ENCODE data around the gene MCF2L2. TPM values are rescaled to one million over a fixed set of nuclear protein-coding genes. Genes with fewer than 3 reads are reported as not detected.

MCF2L2 gene
- total RNA-seq, 1 donor from 2014 or later, result 0.62 TPM

DNA sequence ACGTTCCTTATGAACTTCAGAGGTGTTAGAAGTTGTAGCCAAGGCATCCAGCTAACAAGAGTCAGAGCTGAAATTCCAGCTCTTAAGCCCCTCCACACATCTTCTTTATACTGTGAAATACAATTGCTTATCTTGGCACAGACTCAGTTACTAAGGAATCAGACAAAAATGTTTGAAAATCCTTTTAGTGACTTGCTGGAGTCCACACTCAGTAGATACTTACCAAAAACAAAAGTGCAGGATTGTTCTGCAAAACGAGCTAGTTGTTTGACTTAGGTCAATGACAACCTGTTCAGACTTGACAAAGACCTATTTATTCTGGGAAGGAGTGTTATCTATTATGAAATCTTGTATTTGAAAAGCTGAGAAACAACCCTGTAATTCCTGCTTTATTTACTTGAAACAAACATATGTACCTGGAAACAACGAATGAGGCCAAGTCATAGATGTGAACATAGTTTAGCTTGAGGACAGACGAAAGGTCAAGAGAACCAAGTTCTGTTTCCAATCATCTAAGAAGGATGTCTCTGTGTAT, 136.9 kb downstream of the MCF2L2 start:
- no peaks in the 10 kb centered on the region for H3K36me3 ChIP-seq
- DNase-seq, result no peak
- no peaks in the 10 kb centered on the region for H3K27me3 ChIP-seq (ENCODE audit: low read depth)
- no peak overlapping the region for H3K4me3 ChIP-seq
- H3K9me3 ChIP-seq, result no peaks in the 10 kb centered on the region
- H3K4me1 ChIP-seq, result peaks cover 19% of the 10 kb centered on the region
- H3K27ac ChIP-seq, result no peak overlapping the region
- ATAC-seq, result peak; percentile 28 to 57
- intact Hi-C loops (cut with DNase I), result no loop called here
- TF ChIP-seq, protein P1, sequence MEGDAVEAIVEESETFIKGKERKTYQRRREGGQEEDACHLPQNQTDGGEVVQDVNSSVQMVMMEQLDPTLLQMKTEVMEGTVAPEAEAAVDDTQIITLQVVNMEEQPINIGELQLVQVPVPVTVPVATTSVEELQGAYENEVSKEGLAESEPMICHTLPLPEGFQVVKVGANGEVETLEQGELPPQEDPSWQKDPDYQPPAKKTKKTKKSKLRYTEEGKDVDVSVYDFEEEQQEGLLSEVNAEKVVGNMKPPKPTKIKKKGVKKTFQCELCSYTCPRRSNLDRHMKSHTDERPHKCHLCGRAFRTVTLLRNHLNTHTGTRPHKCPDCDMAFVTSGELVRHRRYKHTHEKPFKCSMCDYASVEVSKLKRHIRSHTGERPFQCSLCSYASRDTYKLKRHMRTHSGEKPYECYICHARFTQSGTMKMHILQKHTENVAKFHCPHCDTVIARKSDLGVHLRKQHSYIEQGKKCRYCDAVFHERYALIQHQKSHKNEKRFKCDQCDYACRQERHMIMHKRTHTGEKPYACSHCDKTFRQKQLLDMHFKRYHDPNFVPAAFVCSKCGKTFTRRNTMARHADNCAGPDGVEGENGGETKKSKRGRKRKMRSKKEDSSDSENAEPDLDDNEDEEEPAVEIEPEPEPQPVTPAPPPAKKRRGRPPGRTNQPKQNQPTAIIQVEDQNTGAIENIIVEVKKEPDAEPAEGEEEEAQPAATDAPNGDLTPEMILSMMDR (IDR thresholded peaks at IDR 0.05), result no peak

DNA sequence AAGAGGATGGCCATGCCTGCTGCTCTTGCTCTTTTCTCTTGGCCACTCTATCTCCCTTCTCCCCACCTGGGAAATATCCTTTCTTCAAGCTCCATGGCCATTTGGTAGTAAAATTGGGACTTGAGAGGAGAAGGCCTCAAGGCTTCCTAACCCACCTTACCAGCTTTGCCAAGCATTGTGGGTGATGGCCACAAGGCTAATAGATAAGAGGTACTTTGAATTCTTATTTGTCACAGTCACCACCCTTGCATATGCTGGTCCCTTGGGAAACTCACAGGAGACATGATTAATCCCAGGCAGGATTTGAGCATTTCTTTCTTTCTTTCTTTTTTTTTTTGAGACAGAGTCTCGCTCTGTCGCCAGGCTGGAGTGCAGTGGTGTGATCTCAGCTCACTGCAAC, 138.2 kb downstream of the MCF2L2 start:
- ATAC-seq, result no peak
- TF ChIP-seq, protein P1 (IDR thresholded peaks at IDR 0.05), result no peak
- Histone ChIP-seq H3K9me3 (no peaks in the 10 kb centered on the region), H3K4me1 (peaks cover 17% of the 10 kb centered on the region), H3K4me3 (no peak overlapping the region), H3K27ac (no peak overlapping the region), H3K27me3 (ENCODE audit: low read depth) (no peaks in the 10 kb centered on the region), H3K36me3 (no peaks in the 10 kb centered on the region)
- no peak for DNase-seq
- intact Hi-C loops (cut with DNase I), result no loop called here

DNA sequence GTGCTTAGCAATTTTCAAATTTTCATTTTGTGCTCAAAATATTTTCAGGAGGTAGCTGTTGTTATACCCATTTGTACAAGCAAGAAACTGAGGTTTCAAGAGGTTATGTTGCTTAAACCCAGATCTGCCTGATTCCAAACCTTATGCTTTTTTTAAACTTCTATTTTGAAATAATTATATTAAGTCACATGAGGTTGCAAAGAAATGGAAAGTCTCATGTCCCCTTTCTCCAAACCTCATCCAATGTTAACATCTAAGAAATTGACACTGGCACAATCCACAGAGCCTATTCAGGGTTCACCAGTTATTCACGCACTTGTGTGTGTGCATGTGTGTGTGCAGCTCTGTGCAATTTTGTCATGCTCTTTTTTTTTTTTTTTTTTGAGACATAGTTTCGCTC, 140.3 kb downstream of the MCF2L2 start:
- no peak overlapping the region for H3K27ac ChIP-seq
- no peaks in the 10 kb centered on the region for H3K27me3 ChIP-seq (ENCODE audit: low read depth)
- no peaks in the 10 kb centered on the region for H3K36me3 ChIP-seq
- H3K4me3 ChIP-seq, result no peak overlapping the region
- peaks cover 24% of the 10 kb centered on the region for H3K4me1 ChIP-seq
- no peaks in the 10 kb centered on the region for H3K9me3 ChIP-seq
- no peak for ATAC-seq
- TF ChIP-seq, protein P1 (IDR thresholded peaks at IDR 0.05), result no peak
- intact Hi-C loops (cut with DNase I), result no loop called here
- no peak for DNase-seq

GRCh38 chr3:183287301-183287971, 141.0 kb downstream of the MCF2L2 start:
- no peaks in the 10 kb centered on the region for H3K27me3 ChIP-seq (ENCODE audit: low read depth)
- intact Hi-C loops (cut with DNase I), result no loop called here
- H3K27ac ChIP-seq, result no peak overlapping the region
- no peaks in the 10 kb centered on the region for H3K9me3 ChIP-seq
- DNase-seq (no peak), ATAC-seq (no peak)
- TF ChIP-seq, protein P1 (IDR thresholded peaks at IDR 0.05), result no peak
- no peaks in the 10 kb centered on the region for H3K36me3 ChIP-seq
- H3K4me3 ChIP-seq, result no peak overlapping the region
- peaks cover 24% of the 10 kb centered on the region for H3K4me1 ChIP-seq

GRCh38 chr3:183285828-183286457, 142.5 kb downstream of the MCF2L2 start:
- peak; percentile 96 for ATAC-seq
- intact Hi-C loops (cut with DNase I), result no loop called here
- TF ChIP-seq, protein P1 (IDR thresholded peaks at IDR 0.05), result no peak
- no peaks in the 10 kb centered on the region for H3K9me3 ChIP-seq
- H3K4me1 ChIP-seq, result peaks cover 18% of the 10 kb centered on the region
- no peaks in the 10 kb centered on the region for H3K36me3 ChIP-seq
- peak; percentile 88 for DNase-seq
- peak overlapping the region; percentile 42 for H3K27ac ChIP-seq
- H3K27me3 ChIP-seq (ENCODE audit: low read depth), result no peaks in the 10 kb centered on the region
- H3K4me3 ChIP-seq, result no peak overlapping the region
